GM12865 (cell line): ENCODE results near the gene HOXC4.

Source experiments
- DNase-seq: peaks from one replicate; pipeline ENCODE4 v3.0.0; 2010; ENCODE audit warnings: low read depth
- H3K4me3 ChIP-seq: 2 replicates; pipeline ENCODE4 v1.5.1; 2011; ENCODE audit warnings: mild to moderate bottlenecking, low read depth, low read length, control low read depth
- TF ChIP-seq, protein P1 (sequence below): IDR thresholded peaks from 2 replicates; pipeline ENCODE4 v1.5.1; 2011; ENCODE audit warnings: low read length, control low read depth, low read depth, inconsistent platforms; ENCODE audit not compliant: insufficient read depth; ENCODE audit errors: missing control alignments

The HOXC4 gene

DNA sequence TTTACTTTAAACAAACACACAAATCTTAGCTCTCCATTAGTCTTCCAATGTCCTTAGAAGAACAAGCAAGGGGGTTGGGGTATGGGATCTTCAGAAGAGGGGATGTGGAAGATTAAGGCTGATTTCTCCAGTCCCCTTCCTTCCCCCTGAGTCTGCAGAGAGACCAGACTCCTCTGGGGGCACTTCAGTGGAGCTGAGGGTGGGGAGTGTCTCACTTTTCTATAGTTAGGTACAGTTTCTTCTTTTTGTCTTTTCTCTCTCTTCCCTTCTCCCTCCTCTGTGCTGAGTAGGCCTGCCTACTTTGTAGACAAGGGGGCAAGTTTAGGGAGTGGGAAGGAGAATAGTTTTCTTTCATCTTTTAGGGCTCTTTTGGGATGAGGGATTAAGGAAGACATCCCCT lies 2.5 kb downstream of the HOXC4 start:
- H3K4me3 ChIP-seq: no peak overlapping the region
- no peak for DNase-seq
- TF ChIP-seq, protein P1, sequence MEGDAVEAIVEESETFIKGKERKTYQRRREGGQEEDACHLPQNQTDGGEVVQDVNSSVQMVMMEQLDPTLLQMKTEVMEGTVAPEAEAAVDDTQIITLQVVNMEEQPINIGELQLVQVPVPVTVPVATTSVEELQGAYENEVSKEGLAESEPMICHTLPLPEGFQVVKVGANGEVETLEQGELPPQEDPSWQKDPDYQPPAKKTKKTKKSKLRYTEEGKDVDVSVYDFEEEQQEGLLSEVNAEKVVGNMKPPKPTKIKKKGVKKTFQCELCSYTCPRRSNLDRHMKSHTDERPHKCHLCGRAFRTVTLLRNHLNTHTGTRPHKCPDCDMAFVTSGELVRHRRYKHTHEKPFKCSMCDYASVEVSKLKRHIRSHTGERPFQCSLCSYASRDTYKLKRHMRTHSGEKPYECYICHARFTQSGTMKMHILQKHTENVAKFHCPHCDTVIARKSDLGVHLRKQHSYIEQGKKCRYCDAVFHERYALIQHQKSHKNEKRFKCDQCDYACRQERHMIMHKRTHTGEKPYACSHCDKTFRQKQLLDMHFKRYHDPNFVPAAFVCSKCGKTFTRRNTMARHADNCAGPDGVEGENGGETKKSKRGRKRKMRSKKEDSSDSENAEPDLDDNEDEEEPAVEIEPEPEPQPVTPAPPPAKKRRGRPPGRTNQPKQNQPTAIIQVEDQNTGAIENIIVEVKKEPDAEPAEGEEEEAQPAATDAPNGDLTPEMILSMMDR: no peak

DNA sequence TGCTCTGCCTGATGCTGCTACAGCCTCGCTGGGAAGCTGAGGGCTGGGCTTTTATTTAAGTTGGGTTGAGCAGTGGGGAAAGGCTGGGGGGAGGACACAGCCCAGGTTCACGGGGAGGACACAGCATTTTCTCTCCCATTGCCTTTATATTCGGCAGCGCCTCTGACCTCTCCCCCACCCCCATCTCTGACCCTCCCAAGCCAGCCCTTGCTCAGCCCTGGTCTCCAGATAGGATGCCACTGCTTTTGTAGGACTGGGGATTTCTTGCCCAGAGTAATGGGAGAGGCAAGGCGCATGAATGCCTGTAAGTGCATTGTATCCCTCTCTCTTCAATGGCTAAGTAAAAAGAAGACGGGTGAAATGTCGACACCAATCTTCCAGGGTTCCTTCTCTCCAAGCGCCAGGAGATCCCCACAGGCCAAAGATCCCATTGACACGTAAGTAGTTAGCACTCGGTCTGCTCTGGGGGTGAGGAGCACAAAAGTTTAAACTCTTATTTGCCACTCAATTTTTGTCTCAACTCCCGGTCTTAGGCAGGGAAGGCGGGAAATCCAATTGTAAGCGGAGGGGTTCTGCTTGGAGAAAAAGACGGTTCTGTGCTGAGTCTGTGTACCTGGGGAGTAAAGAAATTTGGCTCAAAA lies 4.6 kb downstream of the HOXC4 start:
- TF ChIP-seq, protein P1: no peak
- no peak for DNase-seq
- H3K4me3 ChIP-seq: no peak overlapping the region

DNA sequence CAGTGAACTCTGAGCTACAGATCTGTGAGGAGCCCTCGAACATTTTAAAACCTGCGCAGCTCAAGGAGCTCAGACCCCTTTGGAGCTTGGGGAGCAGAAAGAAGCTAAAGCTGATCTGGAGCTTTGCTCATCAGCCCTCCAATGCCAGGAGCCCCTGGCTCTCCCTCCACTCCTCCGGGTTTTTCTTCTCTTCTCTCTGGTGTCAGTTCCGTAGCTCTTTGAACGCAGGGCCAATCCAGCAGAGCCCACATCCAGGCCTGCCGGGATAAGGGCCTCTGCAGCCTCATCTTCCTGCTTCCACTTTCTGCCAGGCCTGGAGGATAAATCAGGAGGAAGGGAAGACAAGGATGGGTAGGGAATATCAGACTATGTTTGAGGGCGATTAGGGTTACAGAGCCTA lies 6.0 kb downstream of the HOXC4 start:
- no peak for DNase-seq
- TF ChIP-seq, protein P1: no peak
- H3K4me3 ChIP-seq: no peak overlapping the region

DNA sequence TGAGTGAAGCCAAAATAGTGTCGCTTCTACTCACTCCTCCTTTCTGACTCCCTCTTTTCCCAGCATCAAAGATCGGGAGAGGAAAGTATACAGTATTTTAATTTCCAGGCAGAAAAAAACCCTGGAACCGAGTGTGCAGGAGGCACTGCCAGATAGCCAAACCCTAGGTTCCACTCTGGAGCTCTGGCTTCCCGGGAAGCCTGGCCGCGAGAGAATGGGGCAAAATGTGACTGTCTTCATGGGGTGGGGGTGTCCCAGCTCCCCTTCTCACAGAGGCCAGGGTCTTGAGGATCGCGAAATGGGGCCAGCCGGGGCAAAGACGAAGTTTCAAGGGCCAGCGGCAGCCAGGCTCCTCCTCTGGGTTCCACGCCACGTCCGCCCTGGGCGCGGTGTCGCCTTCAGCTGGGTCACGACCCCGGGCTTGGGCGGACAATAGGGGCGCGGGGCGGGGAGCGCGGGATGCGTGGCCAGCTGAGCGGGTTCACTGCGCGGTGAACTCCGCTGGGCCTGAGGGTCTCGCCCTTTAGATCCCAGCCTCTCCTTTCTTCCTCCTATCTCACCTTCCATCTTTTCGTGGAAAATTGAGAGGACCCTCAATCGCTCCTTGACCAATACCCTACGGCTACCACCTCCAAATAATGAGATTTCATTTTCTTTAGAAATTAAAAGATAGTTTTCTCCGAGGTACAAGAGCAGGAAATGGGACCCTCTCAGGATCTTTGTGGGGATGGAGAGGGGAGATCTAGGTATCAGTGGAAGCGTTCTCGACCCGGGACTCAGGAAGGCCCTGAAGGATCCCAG lies 6.7 kb downstream of the HOXC4 start:
- no peak overlapping the region for H3K4me3 ChIP-seq
- TF ChIP-seq, protein P1: no peak
- no peak for DNase-seq

DNA sequence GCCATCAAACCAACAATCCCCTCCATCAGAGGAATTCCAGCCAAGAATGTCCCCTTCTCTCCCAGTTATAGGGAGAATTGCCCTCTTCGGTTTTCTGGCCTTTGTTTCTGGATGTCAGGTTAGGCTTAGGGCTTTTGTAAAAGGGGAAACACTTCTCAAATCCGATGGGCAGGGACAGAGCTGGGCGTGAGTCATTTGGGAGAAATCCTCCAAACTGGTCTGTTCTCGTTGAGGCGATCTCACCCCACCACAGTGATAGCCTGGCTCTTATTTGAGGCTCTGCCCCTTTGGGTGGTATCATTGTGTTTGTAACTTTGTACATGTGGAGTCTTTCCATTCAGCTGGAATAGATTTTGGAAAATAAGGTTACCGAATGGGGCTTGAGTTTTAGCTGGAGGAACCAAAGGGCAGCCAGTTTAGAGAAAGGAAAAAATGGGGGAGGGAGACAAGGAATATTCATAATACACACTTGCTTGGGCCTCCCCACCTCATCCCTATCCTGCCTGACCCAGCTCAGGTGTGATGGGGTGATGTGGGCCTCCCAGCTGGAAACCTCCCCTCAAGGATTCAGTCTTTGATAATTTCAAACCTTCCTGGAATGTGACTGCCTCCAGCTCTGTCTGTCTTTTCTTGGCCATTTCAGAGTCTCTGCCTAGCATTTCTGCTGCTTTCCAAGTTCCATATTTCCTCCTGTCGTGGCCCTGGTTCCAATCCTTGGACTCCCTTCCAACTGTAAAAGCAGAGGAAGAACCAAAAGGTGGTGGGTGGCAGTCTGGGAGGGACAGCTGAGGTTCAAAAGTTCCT lies 7.5 kb downstream of the HOXC4 start:
- TF ChIP-seq, protein P1: no peak
- H3K4me3 ChIP-seq: no peak overlapping the region
- DNase-seq: no peak

DNA sequence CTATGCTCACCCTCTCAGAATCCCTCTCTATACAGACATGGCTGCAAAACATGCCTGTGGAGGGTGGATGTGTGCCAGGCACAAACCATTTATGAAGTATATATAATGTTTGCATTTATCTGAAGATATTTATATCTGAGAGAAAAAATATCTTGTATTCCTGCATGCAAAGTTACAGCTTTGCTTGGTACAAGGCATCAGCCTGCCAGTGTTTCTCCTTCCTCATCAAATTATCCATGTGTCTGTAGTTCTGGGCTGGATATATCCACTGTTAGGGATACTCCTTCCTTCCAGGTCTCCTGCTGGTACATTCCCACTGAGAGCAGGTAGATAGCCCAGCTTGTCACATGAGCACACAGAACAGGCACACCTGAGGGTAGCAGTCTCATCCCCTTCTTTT lies 12.0 kb downstream of the HOXC4 start:
- no peak overlapping the region for H3K4me3 ChIP-seq
- TF ChIP-seq, protein P1: no peak
- no peak for DNase-seq
